H9 (cell line): ENCODE data around the gene CACNA2D4. TPM values are rescaled to one million over a fixed set of nuclear protein-coding genes. Genes with fewer than 3 reads are reported as not detected.

Experiments used
- DNase-seq: peaks from one replicate; pipeline ENCODE4 v3.0.0-alpha.2; 2017
- H2AFZ ChIP-seq: one replicate; pipeline ENCODE4 v1.6.1; 2013; ENCODE audit warnings: mild to moderate bottlenecking, low read length, control low read depth, moderate library complexity
- H2AK5ac ChIP-seq: 2 replicates; pipeline ENCODE4 v1.6.1; 2013; ENCODE audit warnings: low read length, control low read depth, mixed read lengths; ENCODE audit not compliant: insufficient read length
- H2BK120ac ChIP-seq: one replicate; pipeline ENCODE4 v1.6.1; 2013; ENCODE audit warnings: low read depth, mild to moderate bottlenecking, low read length, control low read depth, inconsistent platforms; ENCODE audit not compliant: poor library complexity, severe bottlenecking
- H2BK12ac ChIP-seq: 2 replicates; pipeline ENCODE4 v1.6.1; 2013; ENCODE audit warnings: low read length, control low read depth, mixed read lengths, low read depth; ENCODE audit not compliant: insufficient read length
- H2BK15ac ChIP-seq: 2 replicates; pipeline ENCODE4 v1.6.1; 2013; ENCODE audit warnings: low read depth, low read length, control low read depth
- H2BK20ac ChIP-seq: one replicate; pipeline ENCODE4 v1.6.1; 2013; ENCODE audit warnings: low read depth, mild to moderate bottlenecking, low read length, control low read depth, inconsistent platforms; ENCODE audit not compliant: poor library complexity, severe bottlenecking
- H2BK5ac ChIP-seq: 2 replicates; pipeline ENCODE4 v1.6.1; 2013; ENCODE audit warnings: low read length, control low read depth, mixed read lengths; ENCODE audit not compliant: insufficient read length
- H3K14ac ChIP-seq: 2 replicates; pipeline ENCODE4 v1.6.1; 2013; ENCODE audit warnings: low read length, control low read depth; ENCODE audit not compliant: insufficient read depth
- H3K18ac ChIP-seq: 2 replicates; pipeline ENCODE4 v1.6.1; 2013; ENCODE audit warnings: low read depth, mild to moderate bottlenecking, mixed read lengths, low read length, control low read depth; ENCODE audit not compliant: insufficient read length
- H3K23ac ChIP-seq: 2 replicates; pipeline ENCODE4 v1.6.1; 2013; ENCODE audit warnings: low read length, control low read depth, mixed read lengths, low read depth; ENCODE audit not compliant: insufficient read length
- H3K23me2 ChIP-seq: 2 replicates; pipeline ENCODE4 v1.6.1; 2013; ENCODE audit warnings: low read depth, mild to moderate bottlenecking, mixed read lengths, low read length, control low read depth; ENCODE audit not compliant: insufficient read length, poor library complexity, severe bottlenecking
- H3K27ac ChIP-seq: 2 replicates; pipeline ENCODE4 v1.5.1; 2013; ENCODE audit warnings: low read length, control low read depth, mixed read lengths, low read depth; ENCODE audit not compliant: insufficient read length
- H3K27me3 ChIP-seq: 2 replicates; pipeline ENCODE4 v1.6.1; 2013; ENCODE audit warnings: low read length, control low read depth, inconsistent platforms; ENCODE audit not compliant: insufficient read depth
- H3K4ac ChIP-seq: 2 replicates; pipeline ENCODE4 v1.6.1; 2013; ENCODE audit warnings: low read depth, mild to moderate bottlenecking, control low read depth, inconsistent platforms, low read length, moderate library complexity
- H3K4me1 ChIP-seq: 2 replicates; pipeline ENCODE4 v1.6.1; 2013; ENCODE audit warnings: low read length, control low read depth, inconsistent platforms; ENCODE audit not compliant: insufficient read depth
- H3K4me2 ChIP-seq: 2 replicates; pipeline ENCODE4 v1.6.1; 2013; ENCODE audit warnings: low read length, control low read depth, mixed read lengths; ENCODE audit not compliant: insufficient read length, insufficient read depth
- H3K56ac ChIP-seq: 2 replicates; pipeline ENCODE4 v1.6.1; 2013; ENCODE audit warnings: low read depth, mild to moderate bottlenecking, mixed read lengths, low read length, control low read depth; ENCODE audit not compliant: insufficient read length
- H3K79me1 ChIP-seq: 2 replicates; pipeline ENCODE4 v1.6.1; 2013; ENCODE audit warnings: low read depth, mild to moderate bottlenecking, moderate library complexity, low read length, control low read depth, inconsistent platforms; ENCODE audit not compliant: insufficient read depth, poor library complexity, severe bottlenecking
- H3K79me2 ChIP-seq: 2 replicates; pipeline ENCODE4 v1.6.1; 2013; ENCODE audit warnings: low read length, control low read depth, inconsistent platforms; ENCODE audit not compliant: insufficient read depth
- H3K9ac ChIP-seq: 2 replicates; pipeline ENCODE4 v1.6.1; 2013; ENCODE audit warnings: low read length, control low read depth, mixed read lengths; ENCODE audit not compliant: insufficient read length; ENCODE audit errors: extremely low read depth
- H3K9me3 ChIP-seq: one replicate; pipeline ENCODE4 v1.6.1; 2013; ENCODE audit warnings: low read depth, low read length, inconsistent platforms; ENCODE audit not compliant: control insufficient read depth
- H3T11ph ChIP-seq: one replicate; pipeline ENCODE4 v1.6.1; 2013; ENCODE audit warnings: mild to moderate bottlenecking, low read length, control low read depth, inconsistent platforms
- H4K20me1 ChIP-seq: one replicate; pipeline ENCODE4 v1.6.1; 2013; ENCODE audit not compliant: control insufficient read depth, insufficient read length, insufficient read depth
- H4K5ac ChIP-seq: 2 replicates; pipeline ENCODE4 v1.6.1; 2013; ENCODE audit warnings: low read depth, mild to moderate bottlenecking, mixed read lengths, low read length, control low read depth; ENCODE audit not compliant: insufficient read length
- H4K8ac ChIP-seq: replicated peaks from 2 replicates; pipeline ENCODE4 v1.6.1; 2013; ENCODE audit warnings: low read length, control low read depth, mixed read lengths, low read depth; ENCODE audit not compliant: insufficient read length
- H4K91ac ChIP-seq: 2 replicates; pipeline ENCODE4 v1.6.1; 2013; ENCODE audit warnings: low read depth, mild to moderate bottlenecking, moderate library complexity, mixed read lengths, low read length, control low read depth; ENCODE audit not compliant: insufficient read length
- H3K27ac Mint-ChIP-seq, 3 experiments: 2 replicates in 2 of 3; 3 replicates in 1 of 3; pipeline ENCODE4 v1.8.0; 2020 to 2021; ENCODE audit warnings: mixed read lengths in 3 of 3, mild to moderate bottlenecking in 1 of 3, moderate library complexity in 1 of 3
- H3K27me3 Mint-ChIP-seq: 2 replicates; pipeline ENCODE4 v1.8.0; 2021; ENCODE audit warnings: low read depth, mild to moderate bottlenecking, moderate library complexity, mixed read lengths
- H3K36me3 Mint-ChIP-seq, 3 experiments: 2 replicates in 2 of 3; 3 replicates in 1 of 3; pipeline ENCODE4 v1.8.0; 2020 to 2021; ENCODE audit warnings: low read depth in 3 of 3, mixed read lengths in 3 of 3; ENCODE audit not compliant: insufficient read depth in 1 of 3
- H3K4me1 Mint-ChIP-seq, 2 experiments: 2 replicates each; pipeline ENCODE4 v1.8.0; 2020; ENCODE audit warnings: mixed read lengths in 2 of 2
- H3K4me3 Mint-ChIP-seq, 2 experiments: 2 replicates in 1 of 2; 3 replicates in 1 of 2; pipeline ENCODE4 v1.8.0; 2020 to 2021; ENCODE audit warnings: mild to moderate bottlenecking in 2 of 2, mixed read lengths in 2 of 2, moderate library complexity in 1 of 2
- H3K9me3 Mint-ChIP-seq, 2 experiments: 2 replicates in 1 of 2; 3 replicates in 1 of 2; pipeline ENCODE4 v1.8.0; 2020; ENCODE audit warnings: mild to moderate bottlenecking in 2 of 2, mixed read lengths in 2 of 2, moderate library complexity in 1 of 2
- CTCF ChIP-seq: fragments of 200-600 bp; sonication (generic); conservative IDR thresholded peaks from 3 replicates; pipeline ENCODE4 v1.8.0; 2021; ENCODE audit warnings: antibody characterized with exemption, mild to moderate bottlenecking
- WGBS: extraction: QIAGEN DNeasy Blood & Tissue Kit; methylation state at CpG from one replicate; pipeline ENCODE4 v1.1.7; 2013; ENCODE audit warnings: missing lambda C conversion rate, low lambda C conversion rate, mixed read lengths; ENCODE audit not compliant: insufficient read length; ENCODE audit errors: extremely low coverage; 5-methylcytosine and 5-hydroxymethylcytosine counted together
- total RNA-seq: library from RNA; stranded (reverse); gene quantifications from 2 replicates; pipeline ENCODE4 v1.2.1, GENCODE V29; 2021

The CACNA2D4 gene
- total RNA-seq, 1 experiment from 2014 or later, result 0.79 TPM

- Histone ChIP-seq H3K9ac (no peak overlapping the region), H4K8ac (no peak overlapping the region), H2AK5ac (no peak overlapping the region), H2BK120ac (no peak overlapping the region), H2AFZ (no peak overlapping the region), H3K9me3 (no peaks in the 10 kb centered on the region), H3K4ac (no peak overlapping the region), H4K5ac (no peak overlapping the region), H3K23me2 (peaks cover 4% of the 10 kb centered on the region), H3K27me3 (no peaks in the 10 kb centered on the region), H3K79me2 (no peaks in the 10 kb centered on the region), H2BK20ac (no peak overlapping the region), H3K18ac (no peak overlapping the region), H3K14ac (no peak overlapping the region), H3K27ac (no peak overlapping the region), H4K91ac (no peak overlapping the region), H4K20me1 (no peaks in the 10 kb centered on the region), H3K4me2 (no peak overlapping the region), H2BK15ac (no peak overlapping the region), H3K79me1 (no peaks in the 10 kb centered on the region), H3K4me1 (no peaks in the 10 kb centered on the region), H3K23ac (no peak overlapping the region), H3K56ac (no peak overlapping the region), H3T11ph (no peak overlapping the region), H2BK12ac (no peak overlapping the region), H2BK5ac (no peak overlapping the region)
- Mint-ChIP-seq H3K4me3 (no peak overlapping the region), H3K27me3 (peaks cover 7% of the 10 kb centered on the region), H3K36me3 (no peaks in the 10 kb centered on the region), H3K27ac (no peak overlapping the region), H3K9me3 (no peaks in the 10 kb centered on the region; a peak in 1 of 5 replicates), H3K4me1 (peaks cover 13 to 16% of the 10 kb centered on the region in 2 experiments)
- TF ChIP-seq CTCF, result no peak
- WGBS, result no CpG with 5 or more reads among the region's 22 CpGs
- peak; percentile 40 for DNase-seq
These were observed 120.3 kb downstream of the CACNA2D4 start for GRCh38 chr12:1797991-1798640.
